Measurements from ENCODE around the gene DCHS2. TPM values are rescaled to one million over a fixed set of nuclear protein-coding genes. Genes with fewer than 3 reads are reported as not detected.

The DCHS2 gene
- total and polyA plus RNA-seq, 2 of the 8 experiments (the other 6 are each of a cell fraction or from before 2014, with no cell fraction given): 0.54 to 2.6 TPM

DNA sequence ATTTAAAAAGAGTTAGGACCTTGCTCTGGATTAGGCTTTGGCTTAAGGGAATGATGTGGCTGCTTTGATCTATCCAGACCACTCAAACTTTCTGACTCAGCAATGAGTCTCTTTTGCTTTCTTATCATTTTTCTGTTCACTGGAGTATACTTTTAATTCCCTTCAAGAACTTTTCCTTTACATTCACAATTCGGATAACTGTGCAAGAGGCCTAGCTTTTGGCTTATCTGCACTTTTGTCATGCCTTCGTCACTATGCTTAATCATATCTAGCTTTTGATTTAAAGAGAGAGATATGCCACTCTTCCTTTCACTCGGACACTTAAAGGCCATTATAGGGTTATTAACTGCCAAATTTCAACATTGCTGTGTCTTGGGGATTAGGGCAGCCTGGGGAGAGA is 147.9 kb downstream of the DCHS2 start (continued):
- TF ChIP-seq, protein P1, sequence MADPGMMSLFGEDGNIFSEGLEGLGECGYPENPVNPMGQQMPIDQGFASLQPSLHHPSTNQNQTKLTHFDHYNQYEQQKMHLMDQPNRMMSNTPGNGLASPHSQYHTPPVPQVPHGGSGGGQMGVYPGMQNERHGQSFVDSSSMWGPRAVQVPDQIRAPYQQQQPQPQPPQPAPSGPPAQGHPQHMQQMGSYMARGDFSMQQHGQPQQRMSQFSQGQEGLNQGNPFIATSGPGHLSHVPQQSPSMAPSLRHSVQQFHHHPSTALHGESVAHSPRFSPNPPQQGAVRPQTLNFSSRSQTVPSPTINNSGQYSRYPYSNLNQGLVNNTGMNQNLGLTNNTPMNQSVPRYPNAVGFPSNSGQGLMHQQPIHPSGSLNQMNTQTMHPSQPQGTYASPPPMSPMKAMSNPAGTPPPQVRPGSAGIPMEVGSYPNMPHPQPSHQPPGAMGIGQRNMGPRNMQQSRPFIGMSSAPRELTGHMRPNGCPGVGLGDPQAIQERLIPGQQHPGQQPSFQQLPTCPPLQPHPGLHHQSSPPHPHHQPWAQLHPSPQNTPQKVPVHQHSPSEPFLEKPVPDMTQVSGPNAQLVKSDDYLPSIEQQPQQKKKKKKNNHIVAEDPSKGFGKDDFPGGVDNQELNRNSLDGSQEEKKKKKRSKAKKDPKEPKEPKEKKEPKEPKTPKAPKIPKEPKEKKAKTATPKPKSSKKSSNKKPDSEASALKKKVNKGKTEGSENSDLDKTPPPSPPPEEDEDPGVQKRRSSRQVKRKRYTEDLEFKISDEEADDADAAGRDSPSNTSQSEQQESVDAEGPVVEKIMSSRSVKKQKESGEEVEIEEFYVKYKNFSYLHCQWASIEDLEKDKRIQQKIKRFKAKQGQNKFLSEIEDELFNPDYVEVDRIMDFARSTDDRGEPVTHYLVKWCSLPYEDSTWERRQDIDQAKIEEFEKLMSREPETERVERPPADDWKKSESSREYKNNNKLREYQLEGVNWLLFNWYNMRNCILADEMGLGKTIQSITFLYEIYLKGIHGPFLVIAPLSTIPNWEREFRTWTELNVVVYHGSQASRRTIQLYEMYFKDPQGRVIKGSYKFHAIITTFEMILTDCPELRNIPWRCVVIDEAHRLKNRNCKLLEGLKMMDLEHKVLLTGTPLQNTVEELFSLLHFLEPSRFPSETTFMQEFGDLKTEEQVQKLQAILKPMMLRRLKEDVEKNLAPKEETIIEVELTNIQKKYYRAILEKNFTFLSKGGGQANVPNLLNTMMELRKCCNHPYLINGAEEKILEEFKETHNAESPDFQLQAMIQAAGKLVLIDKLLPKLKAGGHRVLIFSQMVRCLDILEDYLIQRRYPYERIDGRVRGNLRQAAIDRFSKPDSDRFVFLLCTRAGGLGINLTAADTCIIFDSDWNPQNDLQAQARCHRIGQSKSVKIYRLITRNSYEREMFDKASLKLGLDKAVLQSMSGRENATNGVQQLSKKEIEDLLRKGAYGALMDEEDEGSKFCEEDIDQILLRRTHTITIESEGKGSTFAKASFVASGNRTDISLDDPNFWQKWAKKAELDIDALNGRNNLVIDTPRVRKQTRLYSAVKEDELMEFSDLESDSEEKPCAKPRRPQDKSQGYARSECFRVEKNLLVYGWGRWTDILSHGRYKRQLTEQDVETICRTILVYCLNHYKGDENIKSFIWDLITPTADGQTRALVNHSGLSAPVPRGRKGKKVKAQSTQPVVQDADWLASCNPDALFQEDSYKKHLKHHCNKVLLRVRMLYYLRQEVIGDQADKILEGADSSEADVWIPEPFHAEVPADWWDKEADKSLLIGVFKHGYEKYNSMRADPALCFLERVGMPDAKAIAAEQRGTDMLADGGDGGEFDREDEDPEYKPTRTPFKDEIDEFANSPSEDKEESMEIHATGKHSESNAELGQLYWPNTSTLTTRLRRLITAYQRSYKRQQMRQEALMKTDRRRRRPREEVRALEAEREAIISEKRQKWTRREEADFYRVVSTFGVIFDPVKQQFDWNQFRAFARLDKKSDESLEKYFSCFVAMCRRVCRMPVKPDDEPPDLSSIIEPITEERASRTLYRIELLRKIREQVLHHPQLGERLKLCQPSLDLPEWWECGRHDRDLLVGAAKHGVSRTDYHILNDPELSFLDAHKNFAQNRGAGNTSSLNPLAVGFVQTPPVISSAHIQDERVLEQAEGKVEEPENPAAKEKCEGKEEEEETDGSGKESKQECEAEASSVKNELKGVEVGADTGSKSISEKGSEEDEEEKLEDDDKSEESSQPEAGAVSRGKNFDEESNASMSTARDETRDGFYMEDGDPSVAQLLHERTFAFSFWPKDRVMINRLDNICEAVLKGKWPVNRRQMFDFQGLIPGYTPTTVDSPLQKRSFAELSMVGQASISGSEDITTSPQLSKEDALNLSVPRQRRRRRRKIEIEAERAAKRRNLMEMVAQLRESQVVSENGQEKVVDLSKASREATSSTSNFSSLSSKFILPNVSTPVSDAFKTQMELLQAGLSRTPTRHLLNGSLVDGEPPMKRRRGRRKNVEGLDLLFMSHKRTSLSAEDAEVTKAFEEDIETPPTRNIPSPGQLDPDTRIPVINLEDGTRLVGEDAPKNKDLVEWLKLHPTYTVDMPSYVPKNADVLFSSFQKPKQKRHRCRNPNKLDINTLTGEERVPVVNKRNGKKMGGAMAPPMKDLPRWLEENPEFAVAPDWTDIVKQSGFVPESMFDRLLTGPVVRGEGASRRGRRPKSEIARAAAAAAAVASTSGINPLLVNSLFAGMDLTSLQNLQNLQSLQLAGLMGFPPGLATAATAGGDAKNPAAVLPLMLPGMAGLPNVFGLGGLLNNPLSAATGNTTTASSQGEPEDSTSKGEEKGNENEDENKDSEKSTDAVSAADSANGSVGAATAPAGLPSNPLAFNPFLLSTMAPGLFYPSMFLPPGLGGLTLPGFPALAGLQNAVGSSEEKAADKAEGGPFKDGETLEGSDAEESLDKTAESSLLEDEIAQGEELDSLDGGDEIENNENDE (IDR thresholded peaks at IDR 0.05; ENCODE audit: insufficient replicate concordance, low read length): no peak
- TF ChIP-seq BRCA1 (IDR thresholded peaks at IDR 0.05; ENCODE audit: low read depth, low read length) (no peak), SP2 (IDR thresholded peaks at IDR 0.05; ENCODE audit: low read length) (no peak), ZNF274 (IDR thresholded peaks at IDR 0.05; ENCODE audit: borderline replicate concordance, extremely low read depth, low read length) (no peak), RXRA (IDR thresholded peaks at IDR 0.05; ENCODE audit: insufficient read depth, low read depth, low read length) (no peak), SAP30 (IDR thresholded peaks at IDR 0.05; ENCODE audit: insufficient read depth, insufficient replicate concordance, low read length) (no peak)
- TF ChIP-seq, protein P2, sequence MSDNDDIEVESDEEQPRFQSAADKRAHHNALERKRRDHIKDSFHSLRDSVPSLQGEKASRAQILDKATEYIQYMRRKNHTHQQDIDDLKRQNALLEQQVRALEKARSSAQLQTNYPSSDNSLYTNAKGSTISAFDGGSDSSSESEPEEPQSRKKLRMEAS (IDR thresholded peaks at IDR 0.05): no peak
- TF ChIP-seq, protein P3, sequence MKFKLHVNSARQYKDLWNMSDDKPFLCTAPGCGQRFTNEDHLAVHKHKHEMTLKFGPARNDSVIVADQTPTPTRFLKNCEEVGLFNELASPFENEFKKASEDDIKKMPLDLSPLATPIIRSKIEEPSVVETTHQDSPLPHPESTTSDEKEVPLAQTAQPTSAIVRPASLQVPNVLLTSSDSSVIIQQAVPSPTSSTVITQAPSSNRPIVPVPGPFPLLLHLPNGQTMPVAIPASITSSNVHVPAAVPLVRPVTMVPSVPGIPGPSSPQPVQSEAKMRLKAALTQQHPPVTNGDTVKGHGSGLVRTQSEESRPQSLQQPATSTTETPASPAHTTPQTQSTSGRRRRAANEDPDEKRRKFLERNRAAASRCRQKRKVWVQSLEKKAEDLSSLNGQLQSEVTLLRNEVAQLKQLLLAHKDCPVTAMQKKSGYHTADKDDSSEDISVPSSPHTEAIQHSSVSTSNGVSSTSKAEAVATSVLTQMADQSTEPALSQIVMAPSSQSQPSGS (IDR thresholded peaks at IDR 0.05; ENCODE audit: low read length): no peak
- TF ChIP-seq, protein P4, sequence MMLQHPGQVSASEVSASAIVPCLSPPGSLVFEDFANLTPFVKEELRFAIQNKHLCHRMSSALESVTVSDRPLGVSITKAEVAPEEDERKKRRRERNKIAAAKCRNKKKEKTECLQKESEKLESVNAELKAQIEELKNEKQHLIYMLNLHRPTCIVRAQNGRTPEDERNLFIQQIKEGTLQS (IDR thresholded peaks at IDR 0.05; ENCODE audit: insufficient read depth, low read depth, low read length): no peak

All from H1 (cell line).